GM20000 (cell line): ENCODE measurements around the gene ADGRD2.

Source experiments
- DNase-seq: peaks from one replicate; pipeline ENCODE4 v3.0.0; 2012; ENCODE audit warnings: low spot score
- TF ChIP-seq, protein P1 (sequence below): IDR thresholded peaks from 2 replicates; pipeline ENCODE4 v1.5.1; 2012; ENCODE audit warnings: mild to moderate bottlenecking, control low read depth; ENCODE audit errors: extremely low read depth, missing control alignments

Gene ADGRD2

DNA sequence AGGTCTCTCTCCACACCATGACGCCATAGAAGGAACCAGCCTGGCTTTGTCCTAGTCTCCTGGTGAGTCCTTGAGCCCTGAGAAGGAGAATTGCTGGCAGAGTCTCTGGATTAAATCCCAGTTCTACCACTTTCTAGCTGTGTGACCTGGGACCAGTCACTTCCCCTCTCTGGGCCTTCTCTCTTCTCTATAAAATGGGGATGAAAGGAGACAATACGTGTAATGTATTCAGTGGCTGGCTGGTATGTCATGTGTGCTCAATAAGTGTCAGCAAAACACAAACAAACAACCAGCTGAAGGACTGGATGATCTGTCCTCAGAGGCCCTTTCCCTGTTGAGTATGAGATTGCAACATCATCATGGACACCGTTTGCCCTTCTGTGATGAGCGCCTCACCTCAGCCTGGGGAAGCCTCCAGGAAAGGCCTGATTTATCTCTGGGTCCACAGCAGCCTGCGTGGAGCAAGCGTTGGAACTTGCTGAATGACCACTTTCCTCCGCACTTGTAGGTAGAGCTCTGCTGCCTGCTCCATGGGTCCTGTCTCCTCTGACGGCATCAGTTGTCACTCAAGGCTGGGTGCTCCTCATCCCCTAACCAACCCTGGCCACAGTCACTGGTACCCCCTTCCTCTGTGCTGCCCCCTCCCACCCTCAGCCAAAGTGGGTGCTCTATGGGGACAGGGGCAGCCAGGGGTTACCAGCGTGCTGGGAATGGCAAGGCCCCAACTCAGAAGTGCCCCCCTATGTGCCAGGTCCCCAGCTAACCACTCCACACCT lies 60.6 kb downstream of the ADGRD2 start:
- no peak for DNase-seq
- TF ChIP-seq, protein P1, sequence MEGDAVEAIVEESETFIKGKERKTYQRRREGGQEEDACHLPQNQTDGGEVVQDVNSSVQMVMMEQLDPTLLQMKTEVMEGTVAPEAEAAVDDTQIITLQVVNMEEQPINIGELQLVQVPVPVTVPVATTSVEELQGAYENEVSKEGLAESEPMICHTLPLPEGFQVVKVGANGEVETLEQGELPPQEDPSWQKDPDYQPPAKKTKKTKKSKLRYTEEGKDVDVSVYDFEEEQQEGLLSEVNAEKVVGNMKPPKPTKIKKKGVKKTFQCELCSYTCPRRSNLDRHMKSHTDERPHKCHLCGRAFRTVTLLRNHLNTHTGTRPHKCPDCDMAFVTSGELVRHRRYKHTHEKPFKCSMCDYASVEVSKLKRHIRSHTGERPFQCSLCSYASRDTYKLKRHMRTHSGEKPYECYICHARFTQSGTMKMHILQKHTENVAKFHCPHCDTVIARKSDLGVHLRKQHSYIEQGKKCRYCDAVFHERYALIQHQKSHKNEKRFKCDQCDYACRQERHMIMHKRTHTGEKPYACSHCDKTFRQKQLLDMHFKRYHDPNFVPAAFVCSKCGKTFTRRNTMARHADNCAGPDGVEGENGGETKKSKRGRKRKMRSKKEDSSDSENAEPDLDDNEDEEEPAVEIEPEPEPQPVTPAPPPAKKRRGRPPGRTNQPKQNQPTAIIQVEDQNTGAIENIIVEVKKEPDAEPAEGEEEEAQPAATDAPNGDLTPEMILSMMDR: no peak

DNA sequence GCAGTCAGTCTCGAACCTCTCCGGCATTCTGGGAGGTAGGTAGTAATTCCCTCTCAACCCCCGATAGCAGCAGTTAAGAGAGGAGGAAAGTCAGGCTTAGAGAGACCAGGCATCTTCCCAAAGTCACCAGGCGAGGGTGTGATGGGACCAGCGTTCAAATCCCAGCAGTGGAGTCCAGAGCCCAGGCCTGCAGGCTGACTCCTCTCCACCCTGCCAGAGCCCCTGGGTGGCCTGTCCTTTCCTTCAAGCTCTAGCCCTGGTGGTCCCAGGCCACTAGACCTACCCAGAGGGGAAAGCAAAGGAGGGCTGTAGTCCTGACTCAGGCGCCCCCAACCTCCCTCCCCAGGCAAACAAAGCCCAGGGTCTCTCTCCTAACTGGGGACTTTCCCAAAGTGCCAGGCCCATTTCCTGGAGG lies 61.2 kb downstream of the ADGRD2 start:
- no peak for DNase-seq
- TF ChIP-seq, protein P1: no peak

DNA sequence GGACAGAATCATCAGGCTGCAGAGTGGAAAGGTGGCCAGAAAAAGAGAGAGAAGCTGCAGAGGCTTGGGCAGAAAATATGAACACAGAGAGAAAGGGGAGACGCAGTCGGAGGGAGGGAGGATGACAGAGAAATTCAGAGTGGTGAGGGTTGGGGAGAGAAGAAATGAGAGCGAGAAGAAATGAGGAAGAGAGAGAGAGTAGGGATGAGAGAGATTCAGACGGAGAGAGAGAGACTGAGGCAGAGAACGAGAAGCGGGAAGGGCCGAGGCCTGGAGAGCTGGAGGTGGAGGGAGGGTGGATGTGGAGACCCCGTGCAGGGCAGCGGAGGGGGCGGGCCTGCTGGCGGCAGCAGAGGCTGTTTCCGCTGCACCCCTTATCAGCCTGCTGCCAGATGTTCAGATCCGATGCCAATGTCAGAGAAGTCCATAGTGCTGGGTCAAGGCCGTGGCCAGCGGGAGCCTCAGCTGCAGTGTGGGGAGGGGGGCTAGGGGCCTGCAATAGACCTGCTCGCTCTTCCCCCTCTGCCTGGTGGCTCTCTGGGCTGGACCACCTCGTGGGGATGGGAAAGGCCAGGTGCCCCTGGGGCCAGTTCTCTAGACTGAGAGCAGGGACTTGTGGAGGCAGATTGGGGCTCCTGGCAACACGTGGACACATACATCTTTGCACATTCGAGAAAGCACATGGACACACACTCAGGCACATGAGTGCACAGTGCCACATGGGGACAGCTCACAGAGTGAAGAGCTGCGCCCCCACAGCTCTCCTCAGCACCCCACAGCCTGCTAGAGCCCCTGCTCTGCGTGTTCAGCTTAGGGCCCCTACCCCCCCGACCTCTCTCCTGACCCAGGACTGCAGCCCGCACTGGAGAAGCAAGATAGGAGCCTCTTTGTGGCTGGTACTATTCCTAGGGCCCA lies 61.9 kb downstream of the ADGRD2 start:
- DNase-seq: no peak
- TF ChIP-seq, protein P1: no peak

DNA sequence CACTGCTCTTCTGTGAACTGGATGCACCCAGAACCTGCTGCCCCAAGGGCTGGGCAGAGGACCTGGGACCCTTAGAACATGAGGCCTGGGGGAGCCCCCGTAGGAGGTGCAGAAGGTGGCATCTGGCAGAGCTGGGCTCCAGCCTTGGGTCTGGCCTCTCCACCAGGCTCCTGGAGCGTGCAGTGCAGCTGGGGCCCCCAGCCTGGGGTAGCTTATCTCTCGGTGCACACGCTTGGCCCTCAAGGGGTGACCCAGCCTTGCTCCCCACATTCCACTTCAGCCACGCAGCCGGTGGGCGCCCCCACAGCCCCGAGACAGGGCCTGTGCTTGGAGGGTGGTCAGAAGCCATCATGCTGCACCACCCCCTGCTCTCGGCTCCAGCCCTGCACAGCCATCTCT lies 62.6 kb downstream of the ADGRD2 start:
- no peak for DNase-seq
- TF ChIP-seq, protein P1: no peak

DNA sequence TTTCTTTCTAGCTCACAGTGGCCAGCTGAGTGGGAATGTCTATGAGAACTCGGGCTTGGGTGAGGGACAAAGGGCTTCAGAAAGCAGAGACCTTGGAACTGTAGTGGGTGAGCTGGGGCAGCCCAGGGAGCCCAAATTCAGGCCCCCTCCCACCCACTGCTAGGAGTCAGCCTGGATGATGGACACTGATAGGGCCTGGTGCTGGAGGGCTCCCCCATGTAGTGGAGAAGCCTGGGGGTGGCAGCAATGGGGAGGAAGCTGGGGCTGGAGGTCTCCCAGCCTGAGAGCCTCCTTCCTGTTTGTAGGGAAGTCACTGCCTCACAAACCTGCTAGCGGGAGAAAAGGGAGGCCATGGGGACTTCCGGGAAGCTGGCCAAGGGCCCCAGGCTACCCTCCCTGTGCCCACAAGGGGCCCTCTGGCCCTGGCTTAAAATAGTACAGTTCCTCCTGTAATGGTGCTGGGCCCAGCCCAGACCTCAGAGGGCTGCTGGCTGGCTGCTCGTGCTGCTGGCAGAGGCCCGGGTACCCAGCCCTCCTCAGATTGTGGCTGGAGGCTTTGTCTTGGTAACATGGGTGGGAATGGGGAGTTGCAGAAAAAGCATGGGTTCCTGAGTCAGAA lies 63.2 kb downstream of the ADGRD2 start:
- TF ChIP-seq, protein P1: no peak
- no peak for DNase-seq

DNA sequence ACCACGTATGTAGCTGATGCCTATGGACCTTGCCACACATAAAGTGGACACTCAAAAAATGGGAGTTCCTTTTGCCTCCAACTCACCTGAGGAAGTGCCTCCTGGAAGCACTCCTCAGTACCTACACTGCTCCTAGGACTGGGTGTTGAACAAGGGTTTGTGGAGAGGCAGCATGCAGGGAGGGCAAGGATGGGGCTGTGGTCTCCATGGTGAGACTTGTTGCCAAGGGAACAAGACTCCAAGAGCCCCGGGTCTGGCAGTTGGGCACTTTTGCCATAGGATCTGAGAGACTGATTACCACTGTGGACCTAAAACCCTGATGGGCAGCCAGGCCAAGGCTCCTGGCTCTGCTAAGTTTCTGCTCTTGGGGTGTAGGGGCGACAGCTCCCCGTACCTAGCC lies 63.9 kb downstream of the ADGRD2 start:
- TF ChIP-seq, protein P1: no peak
- no peak for DNase-seq
